B cell (primary cell): ENCODE results near the gene MPP7. TPM values are rescaled to one million over a fixed set of nuclear protein-coding genes. Genes with fewer than 3 reads are reported as not detected.

Source experiments
- ATAC-seq: fragments of 200-7000 bp; cut with Tn5 transposase; one replicate; pipeline ENCODE4 v1.10.0; 2021; ENCODE audit warnings: low read depth, mild to moderate bottlenecking, moderate number of reproducible peaks, moderate library complexity
- CTCF ChIA-PET: fragments of 350-600 bp; sonication (Branson Sonifier 250); formaldehyde crosslinking; loops from one replicate; lab custom pipeline; 2021; ENCODE audit warnings: antibody characterized with exemption, inconsistent platforms; lab: Charles Lee
- POLR2A ChIA-PET: fragments of 350-600 bp; sonication (Branson Sonifier 250); formaldehyde crosslinking; loops from one replicate; lab custom pipeline; 2021; ENCODE audit warnings: antibody characterized with exemption; lab: Charles Lee
- DNase-seq: peaks from one replicate; pipeline ENCODE4 v3.0.0; 2013
- H2AFZ ChIP-seq: 2 replicates; pipeline ENCODE4 v1.6.1; 2012; ENCODE audit warnings: mild to moderate bottlenecking, low read depth, low read length; ENCODE audit not compliant: insufficient read depth, poor library complexity, severe bottlenecking
- H3K27ac ChIP-seq, 2 donors: 1 replicate in 1 of 2; 2 replicates in 1 of 2; pipeline ENCODE4 v1.5.1; 2012 to 2013; ENCODE audit warnings: low read length in 2 of 2, mild to moderate bottlenecking in 2 of 2, moderate library complexity in 1 of 2
- H3K27me3 ChIP-seq, 4 experiments: fragments of 200-600 bp in 1 of 4; sonication (generic) in 1 of 4; replicated peaks in 1 of 4; 1 replicate in 2 of 4; 2 replicates in 2 of 4; pipeline versions ENCODE4 v1.6.1 to v1.7.0; 2013 to 2016; ENCODE audit warnings: low read length in 3 of 4, mild to moderate bottlenecking in 2 of 4, mixed read lengths in 1 of 4, moderate library complexity in 1 of 4; ENCODE audit not compliant: insufficient read depth in 4 of 4, control insufficient read depth in 3 of 4; ENCODE audit errors: control extremely low read depth in 1 of 4
- H3K36me3 ChIP-seq, 2 experiments: replicated peaks in 1 of 2; 1 replicate in 1 of 2; 2 replicates in 1 of 2; pipeline versions ENCODE4 v1.6.1 to v1.7.1; 2013; ENCODE audit warnings: low read length in 1 of 2; ENCODE audit not compliant: insufficient read depth in 2 of 2, control insufficient read depth in 1 of 2; ENCODE audit errors: control extremely low read depth in 1 of 2, extremely low read depth in 1 of 2
- H3K4me1 ChIP-seq, 2 donors: fragments of 200-600 bp in 1 of 2; sonication (generic) in 1 of 2; 1 replicate in 1 of 2; 2 replicates in 1 of 2; pipeline versions ENCODE4 v1.5.1 to v1.6.1; 2013 to 2017; ENCODE audit warnings: low read length in 2 of 2; ENCODE audit not compliant: control insufficient read depth in 2 of 2, insufficient read depth in 2 of 2
- H3K4me2 ChIP-seq: replicated peaks from 2 replicates; pipeline ENCODE3; 2012; ENCODE audit warnings: mild to moderate bottlenecking, low read depth, low read length; ENCODE audit not compliant: poor library complexity, severe bottlenecking
- H3K4me3 ChIP-seq, 5 experiments: fragments of 200-600 bp in 1 of 5; sonication (generic) in 1 of 5; 1 replicate in 3 of 5; 2 replicates in 2 of 5; pipeline versions ENCODE4 v1.5.1 to v1.7.0; 2011 to 2016; ENCODE audit warnings: low read length in 4 of 5, mild to moderate bottlenecking in 4 of 5, low read depth in 2 of 5, control low read depth in 1 of 5, moderate library complexity in 1 of 5; ENCODE audit not compliant: insufficient read depth in 1 of 5; ENCODE audit errors: control extremely low read depth in 1 of 5, extremely low read depth in 1 of 5
- H3K79me2 ChIP-seq: fragments of 200-600 bp; sonication (generic); one replicate; pipeline ENCODE4 v1.6.0; 2016; ENCODE audit warnings: low read length; ENCODE audit not compliant: control insufficient read depth, insufficient read depth
- H3K9ac ChIP-seq: fragments of 200-600 bp; sonication (generic); 2 replicates; pipeline ENCODE4 v1.6.1; 2017; ENCODE audit warnings: mild to moderate bottlenecking, low read length, moderate library complexity
- H3K9me3 ChIP-seq, 3 donors: one replicate each; pipeline versions ENCODE4 v1.6.1 to v1.7.1; 2013; ENCODE audit warnings: low read length in 2 of 3; ENCODE audit not compliant: control insufficient read depth in 2 of 3, insufficient read depth in 1 of 3; ENCODE audit errors: control extremely low read depth in 1 of 3
- H4K20me1 ChIP-seq: 2 replicates; pipeline ENCODE4 v1.6.0; 2012; ENCODE audit warnings: mild to moderate bottlenecking, low read length; ENCODE audit not compliant: insufficient read depth, control insufficient read depth, poor library complexity, severe bottlenecking
- H3K27ac Mint-ChIP-seq: one replicate; pipeline ENCODE4 v1.8.0; 2021; ENCODE audit warnings: mixed read lengths
- H3K27me3 Mint-ChIP-seq: one replicate; pipeline ENCODE4 v1.8.0; 2021; ENCODE audit warnings: mixed read lengths
- H3K4me1 Mint-ChIP-seq: one replicate; pipeline ENCODE4 v1.8.0; 2021; ENCODE audit warnings: mixed read lengths
- H3K4me3 Mint-ChIP-seq: one replicate; pipeline ENCODE4 v1.8.0; 2021; ENCODE audit warnings: mixed read lengths
- H3K9me3 Mint-ChIP-seq: one replicate; pipeline ENCODE4 v1.8.0; 2022; ENCODE audit warnings: mixed read lengths; ENCODE audit not compliant: insufficient read depth
- EZH2 ChIP-seq: IDR thresholded peaks from 2 replicates; pipeline ENCODE4 v1.6.1; 2012; ENCODE audit warnings: borderline replicate concordance, low read depth, mild to moderate bottlenecking, moderate library complexity, low read length; ENCODE audit not compliant: insufficient read depth, poor library complexity, severe bottlenecking
- WGBS: methylation state at CpG from one replicate; pipeline ENCODE4 v1.1.5; 2013; ENCODE audit warnings: missing lambda C conversion rate; ENCODE audit not compliant: insufficient coverage; 5-methylcytosine and 5-hydroxymethylcytosine counted together
- intact Hi-C: fragments of 100-400 bp; cut with micrococcal nuclease; formaldehyde crosslinking; loops from one replicate; pipeline ENCODE4 v1.10.0; 2022
- polyA plus RNA-seq: library from polyadenylated mRNA; depleted of rRNA; stranded (reverse); fragments of >200 nt; gene quantifications from 2 replicates; pipeline ENCODE4 v1.2.3, GENCODE V29; 2012
- total RNA-seq, 2 donors: library from RNA; stranded (reverse); fragments of 120-200 nt in 1 of 2; gene quantifications; 1 replicate in 1 of 2; 2 replicates in 1 of 2; pipeline versions ENCODE4 v1.2.3 to v1.2.4, GENCODE V29; 2013 to 2022
- TF ChIP-seq, protein P1 (sequence below): fragments of 200-600 bp; IDR thresholded peaks from one replicate; pipeline ENCODE4 v1.8.0; 2022; ENCODE audit warnings: antibody characterized with exemption, mild to moderate bottlenecking

Gene MPP7
- total and polyA plus RNA-seq, 2 donors (not counting 1 experiment from before 2014, with no cell fraction given), result 2.1 to 13.1 TPM

DNA sequence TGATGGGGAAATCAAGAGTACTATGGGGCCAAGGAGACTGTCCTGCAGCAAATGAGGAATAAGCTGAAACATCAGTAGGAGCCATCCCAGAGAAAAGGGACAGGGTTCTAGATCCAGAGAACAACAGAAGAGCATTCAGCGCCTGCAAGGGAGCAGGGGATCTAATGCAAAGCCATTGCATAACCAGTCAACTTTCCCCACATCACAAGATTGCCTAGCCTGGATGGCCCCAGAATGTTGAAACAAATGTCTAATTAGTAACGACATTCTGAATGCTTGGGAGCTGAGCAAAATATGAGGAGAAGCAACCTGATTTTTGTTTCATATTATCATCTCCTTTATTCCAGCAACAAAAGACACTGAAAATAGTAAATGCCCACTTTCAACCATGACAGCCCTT lies 2.7 kb upstream of the MPP7 start:
- no peak overlapping the region for H2AFZ ChIP-seq
- H3K9me3 Mint-ChIP-seq, result no peaks in the 10 kb centered on the region
- no peak overlapping the region for H3K27ac Mint-ChIP-seq
- H3K4me3 ChIP-seq, result no peak overlapping the region
- peaks cover 49% of the 10 kb centered on the region for H3K27me3 Mint-ChIP-seq
- H3K4me3 Mint-ChIP-seq, result no peak overlapping the region
- H3K4me1 ChIP-seq, result peaks cover 17 to 19% of the 10 kb centered on the region in 2 donors
- ChIA-PET CTCF (interaction anchor here (1.0 to 1.4 kb wide), 2 partner anchors 76 to 86 kb away, joined by 3 to 4 read pairs; no protein-coding TSS in a partner anchor), POLR2A (no interaction called here)
- ATAC-seq, result no peak
- H3K27ac ChIP-seq, result no peak overlapping the region
- no peaks in the 10 kb centered on the region for H4K20me1 ChIP-seq
- WGBS, result 100% methylated on average over 1 of the region's 2 CpGs
- intact Hi-C loops, result loop anchor here (10.0 kb wide), 1 partner anchor 369 kb away; the partner anchor contains the start of gene BAMBI
- TF ChIP-seq, protein P1, sequence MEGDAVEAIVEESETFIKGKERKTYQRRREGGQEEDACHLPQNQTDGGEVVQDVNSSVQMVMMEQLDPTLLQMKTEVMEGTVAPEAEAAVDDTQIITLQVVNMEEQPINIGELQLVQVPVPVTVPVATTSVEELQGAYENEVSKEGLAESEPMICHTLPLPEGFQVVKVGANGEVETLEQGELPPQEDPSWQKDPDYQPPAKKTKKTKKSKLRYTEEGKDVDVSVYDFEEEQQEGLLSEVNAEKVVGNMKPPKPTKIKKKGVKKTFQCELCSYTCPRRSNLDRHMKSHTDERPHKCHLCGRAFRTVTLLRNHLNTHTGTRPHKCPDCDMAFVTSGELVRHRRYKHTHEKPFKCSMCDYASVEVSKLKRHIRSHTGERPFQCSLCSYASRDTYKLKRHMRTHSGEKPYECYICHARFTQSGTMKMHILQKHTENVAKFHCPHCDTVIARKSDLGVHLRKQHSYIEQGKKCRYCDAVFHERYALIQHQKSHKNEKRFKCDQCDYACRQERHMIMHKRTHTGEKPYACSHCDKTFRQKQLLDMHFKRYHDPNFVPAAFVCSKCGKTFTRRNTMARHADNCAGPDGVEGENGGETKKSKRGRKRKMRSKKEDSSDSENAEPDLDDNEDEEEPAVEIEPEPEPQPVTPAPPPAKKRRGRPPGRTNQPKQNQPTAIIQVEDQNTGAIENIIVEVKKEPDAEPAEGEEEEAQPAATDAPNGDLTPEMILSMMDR, result no peak
- TF ChIP-seq EZH2, result no peak
- H3K36me3 ChIP-seq, result no peaks in the 10 kb centered on the region
- H3K4me2 ChIP-seq, result no peak overlapping the region
- H3K4me1 Mint-ChIP-seq, result peaks cover 18% of the 10 kb centered on the region
- H3K9me3 ChIP-seq, result no peaks in the 10 kb centered on the region
- DNase-seq, result no peak
- H3K27me3 ChIP-seq, result peaks cover 0 to 40% (median 23%) of the 10 kb centered on the region in 4 experiments
- no peaks in the 10 kb centered on the region for H3K79me2 ChIP-seq
- no peak overlapping the region for H3K9ac ChIP-seq

DNA sequence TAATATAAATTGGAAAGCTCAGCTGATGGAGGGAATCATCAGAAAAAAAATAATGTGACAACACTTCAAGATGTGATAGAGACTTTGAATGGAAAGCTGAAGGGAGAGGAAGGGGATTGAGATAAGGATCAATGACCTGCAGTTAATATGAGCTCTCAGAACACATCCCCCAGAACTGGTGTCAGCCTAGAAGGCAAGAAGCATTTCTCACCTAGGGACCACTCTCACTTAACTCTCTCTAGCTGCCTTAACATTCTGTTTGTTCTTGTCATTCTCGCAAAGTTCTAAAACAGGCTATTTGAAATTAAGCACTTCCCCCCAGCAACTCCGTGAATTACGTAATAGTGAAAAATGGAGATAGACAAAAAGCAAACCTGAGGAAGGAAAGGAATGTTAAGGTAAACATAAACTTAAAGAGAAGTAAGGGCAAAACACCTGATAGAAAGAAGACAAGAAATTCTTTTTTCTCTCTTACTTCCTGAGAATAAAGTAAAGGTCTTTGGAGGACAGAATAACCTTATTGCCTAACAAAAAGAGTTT lies 1.2 kb upstream of the MPP7 start:
- Mint-ChIP-seq H3K27ac (no peak overlapping the region), H3K9me3 (no peaks in the 10 kb centered on the region), H3K4me3 (peak overlapping the region; percentile 94), H3K27me3 (peaks cover 41% of the 10 kb centered on the region), H3K4me1 (peaks cover 21% of the 10 kb centered on the region)
- POLR2A ChIA-PET, result interaction anchor here (0.7 kb wide), 1 partner anchor 21 kb away, joined by 3 read pairs; no protein-coding TSS in a partner anchor
- Histone ChIP-seq H3K9me3 (no peaks in the 10 kb centered on the region), H3K27ac (no peak overlapping the region), H3K4me2 (peak overlapping the region; percentile 94), H3K36me3 (no peaks in the 10 kb centered on the region), H3K79me2 (no peaks in the 10 kb centered on the region), H3K4me3 (peak overlapping the region in 1 of 5 experiments; percentile 80), H3K9ac (no peak overlapping the region), H3K27me3 (peaks cover 0 to 34% (median 22%) of the 10 kb centered on the region in 4 experiments), H4K20me1 (no peaks in the 10 kb centered on the region), H2AFZ (no peak overlapping the region), H3K4me1 (peaks cover 17 to 19% of the 10 kb centered on the region in 2 donors)
- ATAC-seq, result no peak
- CTCF ChIA-PET, result interaction anchor here (0.9 to 7.2 kb wide), 9 partner anchors 25 to 89 kb away, joined by 3 to 146 read pairs (median 16); no protein-coding TSS in a partner anchor
- no peak for DNase-seq
- TF ChIP-seq, protein P1, result no peak
- TF ChIP-seq EZH2, result no peak
- no CpG with 5 or more reads among the region's 3 CpGs for WGBS
- intact Hi-C loops, result loop anchor here (5.0 to 10.0 kb wide), 3 partner anchors 52 to 1062 kb away; partner anchors contain the start of genes ACBD5 and BAMBI
